Naive thymus-derived CD4-positive, alpha-beta T cell (primary cell): Measurements from ENCODE around the gene PLN. TPM values are rescaled to one million over a fixed set of nuclear protein-coding genes. Genes with fewer than 3 reads are reported as not detected.

Experiments used
- ATAC-seq: fragments of 150-1000 bp; cut with Tn5 transposase; 2 replicates; pipeline ENCODE4 v1.10.0; 2021; ENCODE audit warnings: mild to moderate bottlenecking, moderate library complexity
- CTCF ChIA-PET: fragments of 350-600 bp; sonication (Branson Sonifier 250); formaldehyde crosslinking; loops from one replicate; lab custom pipeline; 2021; ENCODE audit warnings: antibody characterized with exemption; lab: Charles Lee
- POLR2A ChIA-PET: fragments of 350-600 bp; sonication (Branson Sonifier 250); formaldehyde crosslinking; loops from one replicate; lab custom pipeline; 2021; ENCODE audit warnings: antibody characterized with exemption, inconsistent platforms; lab: Charles Lee
- DNase-seq, 9 donors: peaks; one replicate each; pipeline versions ENCODE4 v3.0.0 to v3.0.0-alpha.2; 2020 to 2022; ENCODE audit warnings: mixed read lengths in 1 of 9
- H3K27ac ChIP-seq: one replicate; pipeline ENCODE4 v1.7.0; 2013; ENCODE audit warnings: mild to moderate bottlenecking, low read depth, low read length, moderate library complexity
- H3K27me3 ChIP-seq, 2 donors: one replicate each; pipeline ENCODE4 v1.7.0; 2013; ENCODE audit warnings: low read length in 2 of 2, mild to moderate bottlenecking in 2 of 2, moderate library complexity in 2 of 2; ENCODE audit not compliant: control insufficient read depth in 2 of 2, insufficient read depth in 2 of 2
- H3K36me3 ChIP-seq, 3 experiments: 1 replicate in 2 of 3; 2 replicates in 1 of 3; pipeline ENCODE4 v1.7.0; 2013; ENCODE audit warnings: low read length in 3 of 3, mild to moderate bottlenecking in 3 of 3, moderate library complexity in 1 of 3; ENCODE audit not compliant: insufficient read depth in 3 of 3, control insufficient read depth in 2 of 3
- H3K4me1 ChIP-seq, 2 donors: one replicate each; pipeline ENCODE4 v1.7.0; 2013; ENCODE audit warnings: low read length in 2 of 2, mild to moderate bottlenecking in 2 of 2, moderate library complexity in 1 of 2; ENCODE audit not compliant: control insufficient read depth in 2 of 2, insufficient read depth in 2 of 2
- H3K4me3 ChIP-seq: 2 replicates; pipeline ENCODE4 v1.7.0; 2013; ENCODE audit warnings: mild to moderate bottlenecking, low read length
- H3K9me3 ChIP-seq, 3 experiments: 1 replicate in 2 of 3; 2 replicates in 1 of 3; pipeline ENCODE4 v1.7.0; 2013; ENCODE audit warnings: low read length in 3 of 3; ENCODE audit not compliant: control insufficient read depth in 2 of 3
- H3K27ac Mint-ChIP-seq, 9 donors: one replicate each; pipeline ENCODE4 v1.8.0; 2020 to 2022; ENCODE audit warnings: mixed read lengths in 9 of 9, mild to moderate bottlenecking in 8 of 9, moderate library complexity in 5 of 9, inconsistent platforms in 2 of 9
- H3K27me3 Mint-ChIP-seq, 5 donors: one replicate each; pipeline ENCODE4 v1.8.0; 2021 to 2022; ENCODE audit warnings: mixed read lengths in 5 of 5, mild to moderate bottlenecking in 1 of 5
- H3K36me3 Mint-ChIP-seq, 5 donors: one replicate each; pipeline ENCODE4 v1.8.0; 2020 to 2022; ENCODE audit warnings: mixed read lengths in 5 of 5, mild to moderate bottlenecking in 3 of 5, inconsistent platforms in 1 of 5
- H3K4me1 Mint-ChIP-seq, 7 donors: one replicate each; pipeline ENCODE4 v1.8.0; 2020 to 2022; ENCODE audit warnings: mixed read lengths in 7 of 7, mild to moderate bottlenecking in 3 of 7, inconsistent platforms in 1 of 7
- H3K4me3 Mint-ChIP-seq, 10 donors: one replicate each; pipeline ENCODE4 v1.8.0; 2020 to 2022; ENCODE audit warnings: mild to moderate bottlenecking in 10 of 10, mixed read lengths in 10 of 10, moderate library complexity in 6 of 10, inconsistent platforms in 2 of 10
- H3K9me3 Mint-ChIP-seq, 11 donors: one replicate each; pipeline ENCODE4 v1.8.0; 2020 to 2022; ENCODE audit warnings: mixed read lengths in 11 of 11, mild to moderate bottlenecking in 4 of 11, inconsistent platforms in 1 of 11, moderate library complexity in 1 of 11
- intact Hi-C, 2 donors: fragments of 100-400 bp; cut with micrococcal nuclease; formaldehyde crosslinking; loops; one replicate each; pipeline ENCODE4 v1.15.1; 2023
- polyA plus RNA-seq, 2 donors: library from polyadenylated mRNA; unstranded; fragments of 300-500 nt; fragmentation: Illumina TruSeq; gene quantifications; one replicate each; pipeline ENCODE4 v1.2.3, GENCODE V29; 2021
- total RNA-seq, 6 experiments: library from RNA in 5 of 6; stranded (reverse) in 5 of 6; gene quantifications; 1 replicate in 5 of 6; 2 replicates in 1 of 6; pipeline ENCODE4 v1.2.3 and lab custom pipeline; 2021 to 2026

The PLN gene
- total and polyA plus RNA-seq, 7 experiments from 2014 or later = 0.09 to 0.34 (median 0.20) TPM; not detected in 2

- peaks cover 27 to 72% (median 67%) of the 10 kb centered on the region in 7 donors for H3K4me1 Mint-ChIP-seq
- ChIA-PET CTCF (interaction anchor here (0.7 to 1.4 kb wide), 2 partner anchors 19 to 41 kb away, joined by 3 read pairs; no protein-coding TSS in a partner anchor), POLR2A (interaction anchor here (0.6 to 0.8 kb wide), 2 partner anchors 13 to 32 kb away, joined by 3 to 4 read pairs; no protein-coding TSS in a partner anchor)
- H3K4me3 ChIP-seq = no peak overlapping the region
- H3K9me3 ChIP-seq = no peaks in the 10 kb centered on the region
- peak overlapping the region in 3 of 9 donors; percentile 25 to 72 (median 25) for H3K27ac Mint-ChIP-seq
- peaks cover 0 to 4% (median 0%) of the 10 kb centered on the region in 3 experiments for H3K36me3 ChIP-seq
- H3K4me3 Mint-ChIP-seq = peak overlapping the region in 6 of 10 donors; percentile 1 to 51 (median 28)
- no peak overlapping the region for H3K27ac ChIP-seq
- no peaks in the 10 kb centered on the region for H3K27me3 ChIP-seq
- H3K4me1 ChIP-seq = peaks cover 0 to 3% of the 10 kb centered on the region in 2 donors
- DNase-seq (no peak), ATAC-seq (no peak)
- H3K36me3 Mint-ChIP-seq = peaks cover 2 to 70% (median 68%) of the 10 kb centered on the region in 5 donors
- H3K9me3 Mint-ChIP-seq = peaks cover 0 to 32% (median 8%) of the 10 kb centered on the region in 11 donors
- no peaks in the 10 kb centered on the region for H3K27me3 Mint-ChIP-seq
- intact Hi-C loops = no loop called here
Measured at GRCh38 chr6:118606858-118607257, 58.8 kb downstream of the PLN start.

Other genes with a start within 250 kb of the PLN start
- gene CEP85L, start 103.3 kb downstream of the PLN start, total RNA-seq = 10 to 100 TPM; 51.1 to 89.1 (median 78.6) TPM
- 10 to 100 TPM; 47.3 to 47.8 TPM for gene CEP85L, start 103.3 kb downstream of the PLN start, polyA plus RNA-seq